Neural cell (in vitro differentiated cells): ENCODE measurements around the gene CACNA1C.

Experiments
- CTCF ChIP-seq: fragments of 450-650 bp; IDR thresholded peaks from 2 replicates; pipeline ENCODE4 v1.5.1; 2014; ENCODE audit warnings: antibody characterized with exemption, mild to moderate bottlenecking, moderate library complexity; ENCODE audit not compliant: poor library complexity, severe bottlenecking
- EP300 ChIP-seq: fragments of 450-650 bp; conservative IDR thresholded peaks from 2 replicates; pipeline ENCODE4 v1.6.1; 2014; ENCODE audit warnings: antibody characterized with exemption, mild to moderate bottlenecking, moderate library complexity; ENCODE audit not compliant: poor library complexity, severe bottlenecking
- EZH2 ChIP-seq: fragments of 200-600, 300-800 bp; shearing (Covaris generic), sonication (generic); IDR thresholded peaks from 2 replicates; pipeline ENCODE4 v1.6.1; 2014; ENCODE audit warnings: antibody characterized with exemption, low read length, borderline replicate concordance, mild to moderate bottlenecking; ENCODE audit not compliant: insufficient read depth, poor library complexity, severe bottlenecking
- MXI1 ChIP-seq: fragments of 450-650 bp; conservative IDR thresholded peaks from 2 replicates; pipeline ENCODE4 v1.6.1; 2014; ENCODE audit warnings: antibody characterized with exemption, mild to moderate bottlenecking; ENCODE audit not compliant: poor library complexity, severe bottlenecking
- POLR2AphosphoS5 ChIP-seq: IDR thresholded peaks from 2 replicates; pipeline ENCODE4 v1.6.1; 2012
- RAD21 ChIP-seq: fragments of 450-650 bp; conservative IDR thresholded peaks from 2 replicates; pipeline ENCODE4 v1.6.1; 2014; ENCODE audit warnings: antibody characterized with exemption, mild to moderate bottlenecking, moderate library complexity
- REST ChIP-seq: IDR thresholded peaks from 2 replicates; pipeline ENCODE4 v1.6.1; 2012; ENCODE audit warnings: borderline replicate concordance
- SMC3 ChIP-seq: fragments of 450-650 bp; conservative IDR thresholded peaks from 2 replicates; pipeline ENCODE4 v1.6.1; 2014; ENCODE audit warnings: antibody characterized with exemption, mild to moderate bottlenecking, moderate library complexity; ENCODE audit not compliant: poor library complexity
- TAF1 ChIP-seq: IDR thresholded peaks from 2 replicates; pipeline ENCODE4 v1.6.1; 2012; ENCODE audit warnings: low read depth

GRCh38 chr12:2514038-2514340, 461.2 kb downstream of the CACNA1C start:
- no peak for TF ChIP-seq POLR2AphosphoS5
- no peak for TF ChIP-seq EP300
- no peak for TF ChIP-seq CTCF
- TF ChIP-seq RAD21 = no peak
- TF ChIP-seq EZH2 = no peak
- TF ChIP-seq REST = no peak
- no peak for TF ChIP-seq TAF1
- no peak for TF ChIP-seq MXI1
- no peak for TF ChIP-seq SMC3
